ENCODE data around the gene GREB1.

The GREB1 gene

DNA sequence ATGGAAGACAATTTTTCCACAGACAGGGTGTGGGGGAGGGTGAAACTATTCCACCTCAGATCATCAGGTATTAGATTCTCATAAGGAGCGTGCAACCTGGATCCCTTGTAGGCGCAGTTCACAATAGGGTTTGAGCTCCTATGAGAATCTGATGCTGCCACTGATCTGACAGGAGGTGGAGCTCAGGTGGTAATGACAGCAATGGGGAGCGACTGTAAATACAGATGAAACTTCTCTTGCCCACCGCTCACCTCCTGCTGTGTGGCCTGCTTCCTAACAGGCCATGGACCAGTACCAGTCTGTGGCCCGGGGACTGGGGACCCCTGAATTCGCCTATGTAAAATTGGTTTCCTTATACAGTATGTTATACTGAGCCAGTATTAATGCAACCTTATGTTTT is 40.6 kb upstream of the GREB1 start:
- H3K4me2 ChIP-seq (ENCODE audit: low read depth, low read length, poor library complexity, severe bottlenecking) = no peak overlapping the region
- H3K9me2 ChIP-seq (replicated peaks; ENCODE audit: insufficient read depth, low read length) = no peaks in the 10 kb centered on the region
- TF ChIP-seq, protein P1, sequence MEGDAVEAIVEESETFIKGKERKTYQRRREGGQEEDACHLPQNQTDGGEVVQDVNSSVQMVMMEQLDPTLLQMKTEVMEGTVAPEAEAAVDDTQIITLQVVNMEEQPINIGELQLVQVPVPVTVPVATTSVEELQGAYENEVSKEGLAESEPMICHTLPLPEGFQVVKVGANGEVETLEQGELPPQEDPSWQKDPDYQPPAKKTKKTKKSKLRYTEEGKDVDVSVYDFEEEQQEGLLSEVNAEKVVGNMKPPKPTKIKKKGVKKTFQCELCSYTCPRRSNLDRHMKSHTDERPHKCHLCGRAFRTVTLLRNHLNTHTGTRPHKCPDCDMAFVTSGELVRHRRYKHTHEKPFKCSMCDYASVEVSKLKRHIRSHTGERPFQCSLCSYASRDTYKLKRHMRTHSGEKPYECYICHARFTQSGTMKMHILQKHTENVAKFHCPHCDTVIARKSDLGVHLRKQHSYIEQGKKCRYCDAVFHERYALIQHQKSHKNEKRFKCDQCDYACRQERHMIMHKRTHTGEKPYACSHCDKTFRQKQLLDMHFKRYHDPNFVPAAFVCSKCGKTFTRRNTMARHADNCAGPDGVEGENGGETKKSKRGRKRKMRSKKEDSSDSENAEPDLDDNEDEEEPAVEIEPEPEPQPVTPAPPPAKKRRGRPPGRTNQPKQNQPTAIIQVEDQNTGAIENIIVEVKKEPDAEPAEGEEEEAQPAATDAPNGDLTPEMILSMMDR (IDR thresholded peaks at IDR 0.05; ENCODE audit: insufficient read depth, low read length, poor library complexity, severe bottlenecking) = no peak
- no peak for TF ChIP-seq EZH2phosphoT487 (conservative IDR thresholded peaks at IDR 0.05; ENCODE audit: low read length)
- no peaks in the 10 kb centered on the region for H3K36me3 ChIP-seq (ENCODE audit: low read length)
- no peaks in the 10 kb centered on the region for H3F3A ChIP-seq (ENCODE audit: insufficient read depth)
- H3K4me3 ChIP-seq (ENCODE audit: insufficient read depth, low read length, poor library complexity, severe bottlenecking) = no peak overlapping the region
- no peaks in the 10 kb centered on the region for H3K9me3 ChIP-seq (ENCODE audit: insufficient read depth, low read length)
- H3K79me2 ChIP-seq (ENCODE audit: insufficient read depth, low read length) = no peaks in the 10 kb centered on the region
- H3K27me3 ChIP-seq (ENCODE audit: low read length) = no peaks in the 10 kb centered on the region
- H3K27ac ChIP-seq (ENCODE audit: low read depth, low read length) = no peak overlapping the region
- no peak overlapping the region for H3K9ac ChIP-seq (ENCODE audit: low read length)
- H4K20me1 ChIP-seq (ENCODE audit: low read depth, low read length) = no peaks in the 10 kb centered on the region
- no peak overlapping the region for H2AFZ ChIP-seq (ENCODE audit: low read depth, low read length, severe bottlenecking)

DNA sequence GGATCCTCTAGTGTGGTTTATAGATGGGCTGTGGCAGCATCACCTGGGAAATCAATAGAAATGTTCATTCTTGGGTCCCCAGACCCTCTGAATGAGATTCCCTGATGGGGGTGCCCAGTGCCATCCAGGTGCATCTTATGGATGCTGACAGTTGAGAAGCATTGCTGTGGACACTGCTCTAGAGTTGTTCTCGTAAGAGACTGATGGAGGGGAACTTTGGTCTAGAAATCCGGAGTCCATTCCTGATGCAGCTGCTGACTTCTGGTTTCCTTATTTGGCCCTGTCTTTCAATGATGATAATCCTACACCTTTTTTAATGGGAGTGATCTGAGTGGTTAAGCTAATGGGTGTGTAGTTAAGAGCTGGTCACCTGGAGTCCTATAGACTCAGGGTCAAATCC is 39.5 kb upstream of the GREB1 start:
- Histone ChIP-seq H3K27me3 (ENCODE audit: low read length) (no peaks in the 10 kb centered on the region), H3K79me2 (ENCODE audit: insufficient read depth, low read length) (no peaks in the 10 kb centered on the region), H3K9ac (ENCODE audit: low read length) (no peak overlapping the region), H3K4me2 (ENCODE audit: low read depth, low read length, poor library complexity, severe bottlenecking) (no peak overlapping the region), H3K36me3 (ENCODE audit: low read length) (no peaks in the 10 kb centered on the region), H3K4me3 (ENCODE audit: insufficient read depth, low read length, poor library complexity, severe bottlenecking) (no peak overlapping the region), H4K20me1 (ENCODE audit: low read depth, low read length) (no peaks in the 10 kb centered on the region), H3F3A (ENCODE audit: insufficient read depth) (no peaks in the 10 kb centered on the region), H3K9me2 (replicated peaks; ENCODE audit: insufficient read depth, low read length) (no peaks in the 10 kb centered on the region), H3K27ac (ENCODE audit: low read depth, low read length) (no peak overlapping the region), H2AFZ (ENCODE audit: low read depth, low read length, severe bottlenecking) (no peak overlapping the region), H3K9me3 (ENCODE audit: insufficient read depth, low read length) (no peaks in the 10 kb centered on the region)
- TF ChIP-seq, protein P1 (IDR thresholded peaks at IDR 0.05; ENCODE audit: insufficient read depth, low read length, poor library complexity, severe bottlenecking) = no peak
- TF ChIP-seq EZH2phosphoT487 (conservative IDR thresholded peaks at IDR 0.05; ENCODE audit: low read length) = no peak

DNA sequence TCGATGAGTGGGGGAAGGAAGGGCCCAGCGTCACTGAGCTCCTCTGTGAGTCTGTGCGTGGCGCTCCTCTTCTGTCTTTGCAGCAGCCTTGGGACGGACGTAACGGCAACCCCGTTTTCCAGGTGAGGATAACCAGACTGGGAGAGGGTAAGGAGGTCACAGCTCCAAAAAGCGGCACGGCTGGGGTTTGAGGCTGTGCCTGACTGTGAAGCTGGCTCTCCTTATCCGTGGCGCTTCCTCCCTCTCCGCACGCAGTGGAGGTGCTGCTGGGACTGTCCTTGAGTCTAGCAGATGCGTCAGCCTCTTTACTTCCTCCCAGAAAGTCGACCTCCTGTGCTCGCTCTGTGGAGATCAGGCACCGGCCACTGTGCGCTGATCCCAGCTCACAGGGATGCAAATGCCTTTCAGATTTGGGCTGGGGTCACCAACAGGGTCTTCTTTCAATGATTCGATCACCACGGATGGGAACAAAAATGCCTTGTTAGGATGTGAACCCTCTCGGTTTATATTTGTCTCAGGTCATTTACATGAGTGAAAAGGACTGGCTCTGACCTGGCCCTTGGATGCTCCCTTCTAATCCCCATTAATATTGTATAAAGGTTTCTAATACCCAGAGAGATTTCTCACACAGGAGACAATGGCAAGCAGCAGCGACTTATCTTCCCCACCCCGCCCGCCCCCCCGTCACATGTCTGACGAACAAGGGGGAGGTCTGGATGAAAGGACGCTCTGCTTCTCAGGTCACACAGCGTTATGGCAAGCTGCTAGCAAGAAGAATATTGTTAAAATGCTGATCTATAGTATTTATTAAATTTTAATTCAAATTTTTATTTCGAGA is 37.8 kb upstream of the GREB1 start:
- no peak overlapping the region for H3K4me3 ChIP-seq (ENCODE audit: insufficient read depth, low read length, poor library complexity, severe bottlenecking)
- no peaks in the 10 kb centered on the region for H3K9me2 ChIP-seq (replicated peaks; ENCODE audit: insufficient read depth, low read length)
- H3F3A ChIP-seq (ENCODE audit: insufficient read depth) = no peaks in the 10 kb centered on the region
- no peaks in the 10 kb centered on the region for H3K79me2 ChIP-seq (ENCODE audit: insufficient read depth, low read length)
- H3K36me3 ChIP-seq (ENCODE audit: low read length) = no peaks in the 10 kb centered on the region
- no peak overlapping the region for H3K27ac ChIP-seq (ENCODE audit: low read depth, low read length)
- H3K27me3 ChIP-seq (ENCODE audit: low read length) = no peaks in the 10 kb centered on the region
- no peaks in the 10 kb centered on the region for H3K9me3 ChIP-seq (ENCODE audit: insufficient read depth, low read length)
- H2AFZ ChIP-seq (ENCODE audit: low read depth, low read length, severe bottlenecking) = no peak overlapping the region
- no peak for TF ChIP-seq EZH2phosphoT487 (conservative IDR thresholded peaks at IDR 0.05; ENCODE audit: low read length)
- TF ChIP-seq, protein P1 (IDR thresholded peaks at IDR 0.05; ENCODE audit: insufficient read depth, low read length, poor library complexity, severe bottlenecking) = no peak
- no peak overlapping the region for H3K4me2 ChIP-seq (ENCODE audit: low read depth, low read length, poor library complexity, severe bottlenecking)
- no peaks in the 10 kb centered on the region for H4K20me1 ChIP-seq (ENCODE audit: low read depth, low read length)
- H3K9ac ChIP-seq (ENCODE audit: low read length) = no peak overlapping the region
